ENCODE data around the gene MORC1.

DNA sequence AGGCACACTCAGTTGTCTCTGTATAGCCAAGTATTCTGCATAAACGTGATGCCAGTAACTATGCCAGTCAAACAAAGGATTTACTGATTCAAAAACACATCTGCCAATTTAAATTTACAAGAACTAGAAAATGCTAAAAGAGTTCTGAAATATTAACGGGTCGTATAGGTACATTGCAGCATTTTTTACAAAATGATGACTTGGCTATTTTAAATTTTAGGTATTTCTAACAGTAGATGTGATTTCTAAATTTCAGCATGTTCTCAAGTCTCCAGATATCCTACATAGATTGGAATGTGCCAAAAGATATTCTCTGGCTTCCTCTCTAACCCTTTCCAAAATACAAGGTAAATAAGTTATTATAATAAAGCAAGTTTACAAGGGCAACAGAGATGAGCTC, 60.3 kb downstream of the MORC1 start:
- TF ChIP-seq, protein P1, sequence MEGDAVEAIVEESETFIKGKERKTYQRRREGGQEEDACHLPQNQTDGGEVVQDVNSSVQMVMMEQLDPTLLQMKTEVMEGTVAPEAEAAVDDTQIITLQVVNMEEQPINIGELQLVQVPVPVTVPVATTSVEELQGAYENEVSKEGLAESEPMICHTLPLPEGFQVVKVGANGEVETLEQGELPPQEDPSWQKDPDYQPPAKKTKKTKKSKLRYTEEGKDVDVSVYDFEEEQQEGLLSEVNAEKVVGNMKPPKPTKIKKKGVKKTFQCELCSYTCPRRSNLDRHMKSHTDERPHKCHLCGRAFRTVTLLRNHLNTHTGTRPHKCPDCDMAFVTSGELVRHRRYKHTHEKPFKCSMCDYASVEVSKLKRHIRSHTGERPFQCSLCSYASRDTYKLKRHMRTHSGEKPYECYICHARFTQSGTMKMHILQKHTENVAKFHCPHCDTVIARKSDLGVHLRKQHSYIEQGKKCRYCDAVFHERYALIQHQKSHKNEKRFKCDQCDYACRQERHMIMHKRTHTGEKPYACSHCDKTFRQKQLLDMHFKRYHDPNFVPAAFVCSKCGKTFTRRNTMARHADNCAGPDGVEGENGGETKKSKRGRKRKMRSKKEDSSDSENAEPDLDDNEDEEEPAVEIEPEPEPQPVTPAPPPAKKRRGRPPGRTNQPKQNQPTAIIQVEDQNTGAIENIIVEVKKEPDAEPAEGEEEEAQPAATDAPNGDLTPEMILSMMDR (IDR thresholded peaks at IDR 0.05; ENCODE audit: low read length): no peak
- no peak for TF ChIP-seq EZH2 (IDR thresholded peaks at IDR 0.05; ENCODE audit: borderline replicate concordance, low read length)

All from OCI-LY1 (cell line).